ENCODE results near the gene UBE2E2.

- TF ChIP-seq RELA (CRISPR knock-in tag; IDR thresholded peaks at IDR 0.05) (no peak), PHF21A (CRISPR knock-in tag; IDR thresholded peaks at IDR 0.05) (no peak), ZNF451 (CRISPR knock-in tag; IDR thresholded peaks at IDR 0.05) (no peak), CTCF (CRISPR knock-in tag; IDR thresholded peaks at IDR 0.05) (no peak), POLR2AphosphoS5 (IDR thresholded peaks at IDR 0.05; ENCODE audit: low read depth, low read length) (no peak), NFE2 (CRISPR knock-in tag; IDR thresholded peaks at IDR 0.05) (no peak), ZBTB1 (CRISPR knock-in tag; IDR thresholded peaks at IDR 0.05; ENCODE audit: borderline replicate concordance) (no peak), ZMYM3 (CRISPR knock-in tag; IDR thresholded peaks at IDR 0.05) (no peak), YY1 (IDR thresholded peaks at IDR 0.05; ENCODE audit: insufficient read depth, insufficient replicate concordance, low read depth, low read length) (no peak)
Measured at GRCh38 chr3:23344886-23345285, 141.8 kb downstream of the UBE2E2 start.

Measured in HepG2 (cell line).